WTC11 (cell line): ENCODE results near the gene ATN1. TPM values are rescaled to one million over a fixed set of nuclear protein-coding genes. Genes with fewer than 3 reads are reported as not detected.
A peak's percentile ranks its signal among the peaks of the same experiment; 100 is the strongest.

Source experiments
- ATAC-seq: fragments of 200-7000 bp; cut with Tn5 transposase; 2 replicates; pipeline ENCODE4 v1.10.0; 2021; ENCODE audit warnings: mild to moderate bottlenecking, moderate library complexity
- CTCF ChIA-PET: fragments of 300-600 bp; sonication (Branson Sonifier 250); formaldehyde crosslinking; loops from one replicate; lab custom pipeline; 2021; ENCODE audit warnings: antibody characterized with exemption; lab: Charles Lee
- POLR2A ChIA-PET: fragments of 350-600 bp; sonication (Branson Sonifier 250); formaldehyde crosslinking; loops from one replicate; lab custom pipeline; 2021; ENCODE audit warnings: antibody characterized with exemption; lab: Charles Lee
- DNase-seq: peaks from one replicate; pipeline ENCODE4 v3.0.0; 2021; ENCODE audit warnings: low spot score
- H3K27ac Mint-ChIP-seq: 2 replicates; pipeline ENCODE4 v1.8.0; 2021; ENCODE audit warnings: mixed read lengths
- H3K27me3 Mint-ChIP-seq: 2 replicates; pipeline ENCODE4 v1.8.0; 2021; ENCODE audit warnings: low read depth, mild to moderate bottlenecking, moderate library complexity, mixed read lengths
- H3K36me3 Mint-ChIP-seq: 2 replicates; pipeline ENCODE4 v1.8.0; 2021; ENCODE audit warnings: mixed read lengths
- H3K4me1 Mint-ChIP-seq: 2 replicates; pipeline ENCODE4 v1.8.0; 2022; ENCODE audit warnings: mixed read lengths
- H3K4me3 Mint-ChIP-seq: 2 replicates; pipeline ENCODE4 v1.8.0; 2021; ENCODE audit warnings: mild to moderate bottlenecking, moderate library complexity, mixed read lengths
- H3K9me3 Mint-ChIP-seq: 2 replicates; pipeline ENCODE4 v1.8.0; 2021; ENCODE audit warnings: mixed read lengths
- ESRRA ChIP-seq: sonication (generic); formaldehyde crosslinking; IDR thresholded peaks from 2 replicates; pipeline ENCODE4 v1.8.1; 2022; ENCODE audit warnings: mild to moderate bottlenecking, missing genetic modification reagents, borderline replicate concordance
- FOXP1 ChIP-seq: sonication (generic); formaldehyde crosslinking; IDR thresholded peaks from 2 replicates; pipeline ENCODE4 v1.8.0; 2022; ENCODE audit warnings: missing genetic modification reagents, mild to moderate bottlenecking, moderate library complexity, borderline replicate concordance
- NR3C1 ChIP-seq: sonication (generic); formaldehyde crosslinking; conservative IDR thresholded peaks from 2 replicates; pipeline ENCODE4 v1.8.1; 2023; ENCODE audit warnings: low read depth, mild to moderate bottlenecking, missing genetic modification reagents
- OVOL2 ChIP-seq: fragments of 250-450 bp; sonication (Bioruptor Pico); IDR thresholded peaks from 2 replicates; pipeline ENCODE4 v1.9.0; 2021; ENCODE audit warnings: mild to moderate bottlenecking, borderline replicate concordance
- total RNA-seq: library from RNA; stranded (reverse); gene quantifications from 3 replicates; pipeline ENCODE4 v1.2.3, GENCODE V29; 2021
- TF ChIP-seq, protein P1 (sequence below): fragments of 250-450 bp; sonication (Bioruptor Pico); IDR thresholded peaks from 2 replicates; pipeline ENCODE4 v1.9.0; 2021; ENCODE audit warnings: mild to moderate bottlenecking
- TF ChIP-seq, protein P2 (sequence below): sonication (generic); formaldehyde crosslinking; IDR thresholded peaks from 2 replicates; pipeline ENCODE4 v1.8.1; 2022; ENCODE audit warnings: low read depth, mild to moderate bottlenecking, moderate library complexity, missing genetic modification reagents, borderline replicate concordance
- TF ChIP-seq, protein P3 (sequence below): sonication (generic); formaldehyde crosslinking; IDR thresholded peaks from 2 replicates; pipeline ENCODE4 v1.8.0; 2022; ENCODE audit warnings: missing genetic modification reagents
- TF ChIP-seq, protein P4 (sequence below): sonication (generic); formaldehyde crosslinking; IDR thresholded peaks from 2 replicates; pipeline ENCODE4 v1.8.1; 2023; ENCODE audit warnings: mild to moderate bottlenecking, missing genetic modification reagents, moderate library complexity
- TF ChIP-seq, protein P5 (sequence below): fragments of 250-450 bp; sonication (Bioruptor Pico); IDR thresholded peaks from 2 replicates; pipeline ENCODE4 v1.9.0; 2021; ENCODE audit warnings: mild to moderate bottlenecking
- TF ChIP-seq, protein P6 (sequence below): sonication (generic); formaldehyde crosslinking; IDR thresholded peaks from 2 replicates; pipeline ENCODE4 v1.8.1; 2022; ENCODE audit warnings: mild to moderate bottlenecking, missing genetic modification reagents, moderate library complexity, borderline replicate concordance

ATN1 gene
- total RNA-seq, 1 experiment from 2014 or later: 87.1 TPM

DNA sequence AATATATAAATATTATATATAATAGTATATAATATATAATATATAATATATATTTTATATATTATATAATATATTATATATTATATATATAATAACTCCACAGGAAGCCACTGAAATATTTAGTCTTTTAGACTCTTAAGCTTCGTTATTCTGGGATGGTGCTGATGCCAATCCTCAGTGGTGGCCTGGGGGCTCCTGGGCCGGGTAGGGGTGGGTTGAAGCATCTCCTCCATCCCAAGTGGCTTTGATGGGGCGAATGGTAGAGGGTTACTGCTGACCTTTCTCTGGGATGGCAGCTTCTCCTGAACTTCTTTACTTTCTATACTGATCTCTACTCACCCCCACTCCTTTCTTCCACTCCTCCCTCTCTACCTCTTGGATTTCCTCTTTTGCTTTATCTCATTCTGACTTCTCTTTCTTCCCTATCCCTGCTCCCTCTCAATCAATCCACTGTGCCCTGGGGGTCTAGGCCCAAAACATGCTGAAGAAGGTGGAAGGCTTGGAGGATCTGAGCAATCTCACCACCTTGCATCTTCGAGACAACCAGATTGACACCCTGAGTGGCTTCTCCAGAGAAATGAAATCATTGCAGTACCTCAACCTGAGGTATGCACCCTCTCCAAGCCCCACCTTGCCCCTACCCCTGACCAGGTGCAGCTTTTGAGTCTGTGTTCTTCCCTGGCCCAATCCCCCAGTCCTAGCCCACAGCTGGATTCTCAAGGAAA is 18.2 kb upstream of the ATN1 start (continued):
- TF ChIP-seq, protein P1, sequence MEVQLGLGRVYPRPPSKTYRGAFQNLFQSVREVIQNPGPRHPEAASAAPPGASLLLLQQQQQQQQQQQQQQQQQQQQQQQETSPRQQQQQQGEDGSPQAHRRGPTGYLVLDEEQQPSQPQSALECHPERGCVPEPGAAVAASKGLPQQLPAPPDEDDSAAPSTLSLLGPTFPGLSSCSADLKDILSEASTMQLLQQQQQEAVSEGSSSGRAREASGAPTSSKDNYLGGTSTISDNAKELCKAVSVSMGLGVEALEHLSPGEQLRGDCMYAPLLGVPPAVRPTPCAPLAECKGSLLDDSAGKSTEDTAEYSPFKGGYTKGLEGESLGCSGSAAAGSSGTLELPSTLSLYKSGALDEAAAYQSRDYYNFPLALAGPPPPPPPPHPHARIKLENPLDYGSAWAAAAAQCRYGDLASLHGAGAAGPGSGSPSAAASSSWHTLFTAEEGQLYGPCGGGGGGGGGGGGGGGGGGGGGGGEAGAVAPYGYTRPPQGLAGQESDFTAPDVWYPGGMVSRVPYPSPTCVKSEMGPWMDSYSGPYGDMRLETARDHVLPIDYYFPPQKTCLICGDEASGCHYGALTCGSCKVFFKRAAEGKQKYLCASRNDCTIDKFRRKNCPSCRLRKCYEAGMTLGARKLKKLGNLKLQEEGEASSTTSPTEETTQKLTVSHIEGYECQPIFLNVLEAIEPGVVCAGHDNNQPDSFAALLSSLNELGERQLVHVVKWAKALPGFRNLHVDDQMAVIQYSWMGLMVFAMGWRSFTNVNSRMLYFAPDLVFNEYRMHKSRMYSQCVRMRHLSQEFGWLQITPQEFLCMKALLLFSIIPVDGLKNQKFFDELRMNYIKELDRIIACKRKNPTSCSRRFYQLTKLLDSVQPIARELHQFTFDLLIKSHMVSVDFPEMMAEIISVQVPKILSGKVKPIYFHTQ (CRISPR knock-in tag): no peak
- no peak for TF ChIP-seq OVOL2 (CRISPR knock-in tag)
- TF ChIP-seq FOXP1 (CRISPR knock-in tag): no peak

DNA sequence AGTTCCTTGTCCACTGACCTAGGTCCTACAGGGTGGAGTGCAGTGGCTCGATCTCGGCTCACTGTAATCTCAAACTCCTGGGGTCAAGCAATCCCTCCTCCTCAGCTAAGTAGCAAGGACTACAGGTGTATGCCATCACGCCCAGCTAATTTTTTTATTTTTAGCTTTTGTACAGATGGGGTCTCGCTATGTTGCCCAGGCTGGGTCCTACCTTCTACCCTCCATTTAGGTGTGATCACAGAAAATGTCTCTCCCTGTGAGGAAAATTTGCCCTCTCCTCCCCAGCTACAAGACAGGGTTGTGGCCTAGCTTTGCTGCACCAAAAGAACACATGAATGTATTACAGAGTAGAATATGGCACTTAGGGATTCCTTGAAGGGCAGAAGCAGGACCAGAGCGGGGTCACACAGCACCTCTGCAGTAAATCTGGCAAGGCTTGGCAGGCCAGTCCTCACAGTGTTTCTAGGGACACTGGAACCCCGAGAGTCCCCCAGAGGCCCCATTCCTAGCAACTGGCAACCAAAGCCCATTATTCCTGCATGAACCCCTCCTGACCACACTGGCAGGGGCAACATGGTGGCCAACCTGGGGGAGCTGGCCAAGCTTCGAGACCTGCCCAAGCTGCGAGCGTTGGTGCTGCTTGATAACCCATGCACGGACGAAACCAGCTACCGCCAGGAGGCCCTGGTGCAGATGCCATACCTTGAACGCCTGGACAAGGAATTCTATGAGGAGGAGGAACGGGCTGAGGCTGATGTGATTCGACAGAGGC is 15.4 kb upstream of the ATN1 start:
- peaks cover 31% of the 10 kb centered on the region for H3K4me1 Mint-ChIP-seq
- CTCF ChIA-PET: interaction anchor here (0.9 to 9.1 kb wide), 7 partner anchors 10 to 52 kb away, joined by 3 to 45 read pairs (median 4); partner anchors contain the start of gene SPSB2
- H3K27me3 Mint-ChIP-seq: peaks cover 15% of the 10 kb centered on the region
- no peak for ATAC-seq
- TF ChIP-seq, protein P2, sequence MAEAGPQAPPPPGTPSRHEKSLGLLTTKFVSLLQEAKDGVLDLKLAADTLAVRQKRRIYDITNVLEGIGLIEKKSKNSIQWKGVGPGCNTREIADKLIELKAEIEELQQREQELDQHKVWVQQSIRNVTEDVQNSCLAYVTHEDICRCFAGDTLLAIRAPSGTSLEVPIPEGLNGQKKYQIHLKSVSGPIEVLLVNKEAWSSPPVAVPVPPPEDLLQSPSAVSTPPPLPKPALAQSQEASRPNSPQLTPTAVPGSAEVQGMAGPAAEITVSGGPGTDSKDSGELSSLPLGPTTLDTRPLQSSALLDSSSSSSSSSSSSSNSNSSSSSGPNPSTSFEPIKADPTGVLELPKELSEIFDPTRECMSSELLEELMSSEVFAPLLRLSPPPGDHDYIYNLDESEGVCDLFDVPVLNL (CRISPR knock-in tag): no peak
- TF ChIP-seq, protein P3, sequence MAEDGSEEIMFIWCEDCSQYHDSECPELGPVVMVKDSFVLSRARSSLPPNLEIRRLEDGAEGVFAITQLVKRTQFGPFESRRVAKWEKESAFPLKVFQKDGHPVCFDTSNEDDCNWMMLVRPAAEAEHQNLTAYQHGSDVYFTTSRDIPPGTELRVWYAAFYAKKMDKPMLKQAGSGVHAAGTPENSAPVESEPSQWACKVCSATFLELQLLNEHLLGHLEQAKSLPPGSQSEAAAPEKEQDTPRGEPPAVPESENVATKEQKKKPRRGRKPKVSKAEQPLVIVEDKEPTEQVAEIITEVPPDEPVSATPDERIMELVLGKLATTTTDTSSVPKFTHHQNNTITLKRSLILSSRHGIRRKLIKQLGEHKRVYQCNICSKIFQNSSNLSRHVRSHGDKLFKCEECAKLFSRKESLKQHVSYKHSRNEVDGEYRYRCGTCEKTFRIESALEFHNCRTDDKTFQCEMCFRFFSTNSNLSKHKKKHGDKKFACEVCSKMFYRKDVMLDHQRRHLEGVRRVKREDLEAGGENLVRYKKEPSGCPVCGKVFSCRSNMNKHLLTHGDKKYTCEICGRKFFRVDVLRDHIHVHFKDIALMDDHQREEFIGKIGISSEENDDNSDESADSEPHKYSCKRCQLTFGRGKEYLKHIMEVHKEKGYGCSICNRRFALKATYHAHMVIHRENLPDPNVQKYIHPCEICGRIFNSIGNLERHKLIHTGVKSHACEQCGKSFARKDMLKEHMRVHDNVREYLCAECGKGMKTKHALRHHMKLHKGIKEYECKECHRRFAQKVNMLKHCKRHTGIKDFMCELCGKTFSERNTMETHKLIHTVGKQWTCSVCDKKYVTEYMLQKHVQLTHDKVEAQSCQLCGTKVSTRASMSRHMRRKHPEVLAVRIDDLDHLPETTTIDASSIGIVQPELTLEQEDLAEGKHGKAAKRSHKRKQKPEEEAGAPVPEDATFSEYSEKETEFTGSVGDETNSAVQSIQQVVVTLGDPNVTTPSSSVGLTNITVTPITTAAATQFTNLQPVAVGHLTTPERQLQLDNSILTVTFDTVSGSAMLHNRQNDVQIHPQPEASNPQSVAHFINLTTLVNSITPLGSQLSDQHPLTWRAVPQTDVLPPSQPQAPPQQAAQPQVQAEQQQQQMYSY (CRISPR knock-in tag): peak; percentile 45; the same call in 1 of the 2 replicates
- no peaks in the 10 kb centered on the region for H3K9me3 Mint-ChIP-seq
- no peak for DNase-seq
- peaks cover 14% of the 10 kb centered on the region for H3K36me3 Mint-ChIP-seq
- H3K27ac Mint-ChIP-seq: no peak overlapping the region
- POLR2A ChIA-PET: interaction anchor here (0.9 kb wide), 1 partner anchor 13 kb away, joined by 3 read pairs; no protein-coding TSS in a partner anchor
- peak overlapping the region; percentile 18; the same call in 1 of the 2 replicates for H3K4me3 Mint-ChIP-seq

DNA sequence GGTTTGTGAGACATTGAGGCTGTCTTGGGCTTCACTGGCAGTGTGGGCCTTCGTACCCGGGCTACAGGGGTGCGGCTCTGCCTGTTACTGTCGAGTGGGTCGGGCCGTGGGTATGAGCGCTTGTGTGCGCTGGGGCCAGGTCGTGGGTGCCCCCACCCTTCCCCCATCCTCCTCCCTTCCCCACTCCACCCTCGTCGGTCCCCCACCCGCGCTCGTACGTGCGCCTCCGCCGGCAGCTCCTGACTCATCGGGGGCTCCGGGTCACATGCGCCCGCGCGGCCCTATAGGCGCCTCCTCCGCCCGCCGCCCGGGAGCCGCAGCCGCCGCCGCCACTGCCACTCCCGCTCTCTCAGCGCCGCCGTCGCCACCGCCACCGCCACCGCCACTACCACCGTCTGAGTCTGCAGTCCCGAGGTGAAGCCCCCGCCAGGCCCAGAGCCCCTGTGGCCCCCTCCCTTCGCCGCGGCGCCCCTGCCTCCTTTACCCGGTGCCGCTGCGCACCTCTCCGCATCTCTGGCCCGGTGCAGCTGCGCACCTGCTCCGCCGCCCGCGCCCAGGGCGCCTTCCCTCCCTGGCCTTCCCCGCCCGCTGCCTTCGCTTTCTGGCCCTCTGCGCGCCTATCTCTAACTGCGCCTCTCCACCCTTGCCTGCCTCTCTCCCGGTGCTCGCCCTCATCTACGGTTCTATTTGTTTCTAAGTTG is 13.4 kb upstream of the ATN1 start, which contains the start of gene ENO2:
ENO2 (plus strand) TSS at position 335 of the 701 bp plus-strand sequence. CDS start 1,253 bp downstream, outside the sequence.
- H3K4me3 Mint-ChIP-seq: peak within 1 kb of the TSS; percentile 97
- peak; percentile 65 for ATAC-seq
- CTCF ChIA-PET: interaction anchor here (0.7 to 9.1 kb wide), 7 partner anchors 11 to 45 kb away, joined by 3 to 45 read pairs (median 7); partner anchors contain the start of gene SPSB2
- peaks cover 25% of the 10 kb centered on the region for H3K36me3 Mint-ChIP-seq
- peak within 1 kb of the TSS; percentile 64 for H3K27ac Mint-ChIP-seq
- DNase-seq: peak; percentile 63
- H3K27me3 Mint-ChIP-seq: peaks cover 12% of the 10 kb centered on the region
- POLR2A ChIA-PET: interaction anchor here (0.5 to 2.0 kb wide), 5 partner anchors 12 to 47 kb away, joined by 4 to 16 read pairs (median 6); partner anchors contain the start of genes C12orf57, RNU7-1, SPSB2 and TPI1
- H3K4me1 Mint-ChIP-seq: peaks cover 33% of the 10 kb centered on the region
- H3K9me3 Mint-ChIP-seq: no peaks in the 10 kb centered on the region
- TF ChIP-seq, protein P4, sequence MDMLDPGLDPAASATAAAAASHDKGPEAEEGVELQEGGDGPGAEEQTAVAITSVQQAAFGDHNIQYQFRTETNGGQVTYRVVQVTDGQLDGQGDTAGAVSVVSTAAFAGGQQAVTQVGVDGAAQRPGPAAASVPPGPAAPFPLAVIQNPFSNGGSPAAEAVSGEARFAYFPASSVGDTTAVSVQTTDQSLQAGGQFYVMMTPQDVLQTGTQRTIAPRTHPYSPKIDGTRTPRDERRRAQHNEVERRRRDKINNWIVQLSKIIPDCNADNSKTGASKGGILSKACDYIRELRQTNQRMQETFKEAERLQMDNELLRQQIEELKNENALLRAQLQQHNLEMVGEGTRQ (CRISPR knock-in tag): peak; percentile 90
- TF ChIP-seq, protein P2 (CRISPR knock-in tag): no peak
- TF ChIP-seq, protein P5, sequence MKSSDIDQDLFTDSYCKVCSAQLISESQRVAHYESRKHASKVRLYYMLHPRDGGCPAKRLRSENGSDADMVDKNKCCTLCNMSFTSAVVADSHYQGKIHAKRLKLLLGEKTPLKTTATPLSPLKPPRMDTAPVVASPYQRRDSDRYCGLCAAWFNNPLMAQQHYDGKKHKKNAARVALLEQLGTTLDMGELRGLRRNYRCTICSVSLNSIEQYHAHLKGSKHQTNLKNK (CRISPR knock-in tag): no peak
- TF ChIP-seq, protein P6, sequence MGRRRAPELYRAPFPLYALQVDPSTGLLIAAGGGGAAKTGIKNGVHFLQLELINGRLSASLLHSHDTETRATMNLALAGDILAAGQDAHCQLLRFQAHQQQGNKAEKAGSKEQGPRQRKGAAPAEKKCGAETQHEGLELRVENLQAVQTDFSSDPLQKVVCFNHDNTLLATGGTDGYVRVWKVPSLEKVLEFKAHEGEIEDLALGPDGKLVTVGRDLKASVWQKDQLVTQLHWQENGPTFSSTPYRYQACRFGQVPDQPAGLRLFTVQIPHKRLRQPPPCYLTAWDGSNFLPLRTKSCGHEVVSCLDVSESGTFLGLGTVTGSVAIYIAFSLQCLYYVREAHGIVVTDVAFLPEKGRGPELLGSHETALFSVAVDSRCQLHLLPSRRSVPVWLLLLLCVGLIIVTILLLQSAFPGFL (CRISPR knock-in tag): no peak
- TF ChIP-seq NR3C1 (CRISPR knock-in tag) (no peak), ESRRA (CRISPR knock-in tag) (no peak)
